HG02852 (cell line): ENCODE results near the gene USP30.
"Not testable (repeated sequence)": the region's sequence is repeated elsewhere in the genome, so short reads cannot be mapped to it uniquely, and the experiment has no call there.

ENCODE experiments used
- ATAC-seq: cut with Tn5 transposase; IDR thresholded peaks from one replicate; pipeline ENCODE4 v1.9.1; 2021; ENCODE audit warnings: mild to moderate bottlenecking, moderate library complexity; ENCODE audit not compliant: unreplicated experiment

The USP30 gene

DNA sequence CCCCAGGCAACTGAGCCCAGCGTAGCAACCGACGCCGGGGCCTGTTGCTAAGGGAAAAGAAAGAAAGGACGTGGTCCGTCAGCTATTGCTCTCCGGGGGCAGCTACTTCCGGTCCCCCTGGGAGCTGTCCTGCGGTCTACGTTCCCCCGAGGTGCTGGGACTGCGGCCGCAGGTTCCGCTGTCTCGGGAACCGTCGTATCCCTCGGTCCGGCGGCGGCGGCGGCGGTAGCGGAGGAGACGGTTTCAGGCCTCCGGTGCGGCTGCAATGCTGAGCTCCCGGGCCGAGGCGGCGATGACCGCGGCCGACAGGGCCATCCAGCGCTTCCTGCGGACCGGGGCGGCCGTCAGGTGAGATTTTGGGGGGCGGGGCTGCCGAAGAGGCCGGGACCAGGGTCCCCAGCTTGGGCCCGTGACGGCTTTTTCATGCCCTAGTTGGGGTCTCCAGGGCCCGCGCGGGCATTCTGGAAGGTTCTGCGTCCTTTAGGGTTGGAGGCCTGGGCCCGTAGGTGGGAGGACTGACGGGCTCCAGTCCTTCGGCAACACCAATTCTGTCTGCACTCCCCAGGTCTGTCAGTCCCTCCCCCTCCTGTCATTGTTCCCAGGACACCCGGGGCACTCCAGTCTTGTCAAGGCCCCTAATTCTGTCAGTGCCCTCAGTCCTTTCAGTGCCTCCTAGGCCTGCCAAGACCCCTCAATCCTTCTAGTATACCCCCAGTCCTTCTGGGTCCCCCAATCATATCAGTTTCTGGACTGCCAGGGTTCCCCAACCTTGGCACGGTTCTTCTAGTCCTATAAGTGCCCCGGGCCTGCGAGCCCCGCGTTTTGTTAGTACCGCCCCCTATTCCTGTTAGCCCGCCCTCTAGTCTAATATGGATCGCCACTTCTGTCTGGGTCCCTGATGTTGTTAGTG lies at the start of gene USP30:
Gene USP30 (plus strand): TSS at position 163 of the 910 bp plus-strand sequence. CDS start 103 bp downstream, at position 266.
- ATAC-seq: peak; percentile 80

- no peak for ATAC-seq
Measured at GRCh38 chr12:109004017-109004416, 48.4 kb upstream of the USP30 start.

DNA sequence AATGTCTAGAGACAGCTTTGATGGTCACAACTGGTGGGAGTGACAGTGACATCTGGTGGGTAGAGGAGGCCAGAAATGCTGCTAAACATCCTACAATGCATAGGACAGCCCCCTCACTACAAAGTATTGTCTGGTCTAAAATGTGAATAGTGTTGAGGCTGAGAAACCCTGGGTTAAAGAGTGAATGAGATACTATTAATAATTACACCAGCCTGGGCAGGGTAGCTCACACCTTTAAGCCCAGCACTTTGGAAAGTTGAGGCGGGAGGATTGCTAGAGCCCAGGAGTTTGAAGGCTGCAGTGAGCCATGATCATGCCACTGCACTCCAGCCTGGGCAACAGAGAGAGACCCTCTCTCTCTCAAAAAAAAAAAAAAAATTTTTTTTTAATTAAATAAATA lies 42.6 kb upstream of the USP30 start:
- ATAC-seq: no peak

DNA sequence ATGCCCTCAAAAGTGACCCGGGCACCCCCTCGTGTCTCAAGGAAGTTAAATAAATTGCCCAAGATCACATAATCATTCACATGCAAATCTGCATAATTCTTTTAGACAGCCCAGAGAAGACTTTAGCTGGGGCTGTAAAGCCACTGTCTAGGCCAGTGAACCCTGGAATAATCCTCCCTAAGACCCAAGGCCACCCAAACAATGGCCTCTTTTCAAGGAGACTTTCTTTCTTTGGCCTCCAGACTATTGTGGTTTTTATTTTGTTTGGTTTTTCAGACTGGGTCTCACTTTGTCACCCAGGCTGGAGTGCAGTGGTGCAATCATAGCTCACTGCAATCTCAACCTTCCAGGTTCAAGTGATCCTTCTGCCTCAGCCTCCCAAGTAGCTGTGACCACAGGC lies 42.1 kb upstream of the USP30 start:
- ATAC-seq: no peak

- ATAC-seq: no peak
Measured at GRCh38 chr12:109014984-109015765, 37.2 kb upstream of the USP30 start.

DNA sequence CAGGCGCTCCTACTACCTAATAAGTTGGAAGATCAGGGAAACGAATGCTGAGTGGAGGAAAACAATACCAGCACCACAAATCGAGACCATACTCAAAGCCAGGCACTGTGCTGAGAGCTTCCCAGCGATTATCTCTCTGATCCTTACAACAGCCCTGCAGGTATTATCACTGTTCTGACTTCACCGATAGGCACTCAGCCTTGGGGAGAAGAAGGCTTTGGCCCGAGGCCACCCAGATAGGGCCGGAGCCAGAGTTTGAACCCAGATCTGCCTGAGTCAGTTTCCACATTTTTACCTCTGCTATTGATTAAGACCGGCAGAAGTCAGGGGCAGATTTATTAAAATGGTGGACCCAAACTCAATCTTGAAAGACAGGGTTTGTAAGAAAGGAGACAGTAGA lies 36.4 kb upstream of the USP30 start:
- ATAC-seq: no peak

GRCh38 chr12:109016978-109017377 lies 35.4 kb upstream of the USP30 start:
- no peak for ATAC-seq

GRCh38 chr12:109018296-109018695 lies 34.1 kb upstream of the USP30 start:
- no peak for ATAC-seq

DNA sequence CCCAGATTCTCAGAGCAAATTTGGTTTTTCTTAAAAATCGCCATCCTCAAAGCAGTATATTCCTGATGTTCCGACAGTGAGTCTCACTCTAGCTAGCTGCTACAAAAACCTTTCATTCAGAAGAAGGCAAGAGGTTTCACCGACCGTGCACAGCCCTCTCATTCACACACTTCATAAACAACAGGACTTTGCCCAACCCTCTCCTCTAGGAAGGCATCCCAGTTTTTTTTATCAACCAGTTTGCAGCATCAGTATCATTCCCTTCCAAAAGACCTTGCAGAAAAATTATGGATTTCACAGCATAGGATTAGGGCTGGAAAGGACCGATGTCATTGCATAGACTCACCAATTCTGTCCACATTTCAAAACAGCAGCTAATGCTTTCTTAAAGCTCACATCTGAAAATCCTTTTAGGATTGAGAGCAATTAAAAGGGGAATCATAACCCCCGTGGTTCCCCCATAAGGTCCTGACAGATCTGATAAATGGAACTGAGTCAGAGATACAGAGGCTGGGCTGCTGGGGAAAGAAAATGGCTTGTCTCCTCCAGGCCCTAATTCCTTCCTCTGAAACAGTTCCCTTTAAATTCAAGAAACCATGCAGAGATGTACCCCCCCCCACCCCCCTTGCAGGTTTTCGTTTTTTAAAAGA lies 32.1 kb upstream of the USP30 start:
- ATAC-seq: no peak

DNA sequence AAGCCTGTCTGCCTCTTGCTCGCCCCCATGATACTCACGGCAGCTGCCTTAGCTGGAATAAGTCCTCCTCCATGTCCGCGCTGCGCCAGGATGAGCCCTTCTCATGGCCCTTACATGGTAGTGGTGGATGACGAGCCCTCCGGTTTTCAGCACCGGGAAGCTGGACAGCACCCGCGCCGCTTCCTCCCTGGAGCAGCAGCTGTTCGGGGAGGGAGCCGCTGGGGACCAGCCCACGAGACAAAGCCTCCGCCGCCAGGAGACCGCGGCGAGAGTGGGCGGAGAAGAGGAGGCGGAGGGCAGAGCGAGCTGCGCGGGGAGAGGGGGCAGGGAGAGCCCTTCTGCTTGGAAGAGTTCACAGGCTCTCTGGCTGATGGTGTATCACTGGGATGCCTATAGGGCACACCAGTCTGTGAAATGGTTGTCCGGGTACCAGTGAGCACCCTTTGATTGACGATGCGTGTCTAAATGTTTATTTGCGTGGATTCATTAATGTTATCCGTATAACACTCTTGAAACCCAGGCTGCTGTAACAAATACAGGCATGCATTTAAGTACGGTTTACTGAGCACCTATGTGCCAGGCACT lies 31.5 kb upstream of the USP30 start, which contains the start of gene SVOP:
Gene SVOP (minus strand): TSS at position 273 of the 585 bp plus-strand sequence. CDS start 200 bp downstream, at position 73.
- no peak for ATAC-seq

GRCh38 chr12:109027767-109028166 lies 24.6 kb upstream of the USP30 start:
- ATAC-seq: no peak

DNA sequence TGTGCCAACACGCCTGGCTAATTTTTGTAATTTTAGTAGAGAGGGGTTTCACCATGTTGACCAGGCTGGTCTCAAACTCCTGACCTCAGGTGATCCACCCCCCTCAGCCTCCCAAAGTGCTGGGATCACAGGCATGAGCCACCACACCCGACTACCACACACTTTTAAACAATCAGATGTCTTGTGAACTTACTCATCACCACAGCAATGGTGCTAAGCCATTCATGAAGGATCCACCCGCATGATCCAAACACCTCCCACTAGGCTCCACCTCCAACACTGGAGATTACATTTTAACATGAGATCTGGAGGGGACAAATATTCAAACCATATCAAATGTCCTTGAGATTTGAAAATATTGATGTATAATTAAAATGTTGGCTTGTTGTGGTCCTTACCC lies 23.8 kb upstream of the USP30 start:
- ATAC-seq: not testable (repeated sequence)

DNA sequence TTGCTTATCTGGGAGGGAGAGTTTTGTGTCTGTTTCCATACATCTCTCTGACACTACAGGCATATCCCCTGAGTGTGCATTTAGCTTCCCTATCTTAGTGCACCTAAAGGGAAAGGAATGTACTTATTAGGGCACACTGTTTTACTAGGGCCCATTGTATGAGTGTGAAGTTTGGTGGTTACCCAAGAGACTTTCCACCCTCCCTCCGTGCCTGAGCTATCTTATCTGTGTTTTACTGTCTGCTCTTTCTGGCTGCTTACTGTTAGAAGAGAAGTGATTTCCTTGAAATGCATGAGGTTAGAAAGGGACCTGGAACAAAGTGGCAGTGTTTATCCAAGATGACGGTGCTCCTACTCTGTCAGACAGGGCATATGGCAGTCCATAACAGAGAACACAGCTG lies 23.0 kb upstream of the USP30 start:
- no peak for ATAC-seq

DNA sequence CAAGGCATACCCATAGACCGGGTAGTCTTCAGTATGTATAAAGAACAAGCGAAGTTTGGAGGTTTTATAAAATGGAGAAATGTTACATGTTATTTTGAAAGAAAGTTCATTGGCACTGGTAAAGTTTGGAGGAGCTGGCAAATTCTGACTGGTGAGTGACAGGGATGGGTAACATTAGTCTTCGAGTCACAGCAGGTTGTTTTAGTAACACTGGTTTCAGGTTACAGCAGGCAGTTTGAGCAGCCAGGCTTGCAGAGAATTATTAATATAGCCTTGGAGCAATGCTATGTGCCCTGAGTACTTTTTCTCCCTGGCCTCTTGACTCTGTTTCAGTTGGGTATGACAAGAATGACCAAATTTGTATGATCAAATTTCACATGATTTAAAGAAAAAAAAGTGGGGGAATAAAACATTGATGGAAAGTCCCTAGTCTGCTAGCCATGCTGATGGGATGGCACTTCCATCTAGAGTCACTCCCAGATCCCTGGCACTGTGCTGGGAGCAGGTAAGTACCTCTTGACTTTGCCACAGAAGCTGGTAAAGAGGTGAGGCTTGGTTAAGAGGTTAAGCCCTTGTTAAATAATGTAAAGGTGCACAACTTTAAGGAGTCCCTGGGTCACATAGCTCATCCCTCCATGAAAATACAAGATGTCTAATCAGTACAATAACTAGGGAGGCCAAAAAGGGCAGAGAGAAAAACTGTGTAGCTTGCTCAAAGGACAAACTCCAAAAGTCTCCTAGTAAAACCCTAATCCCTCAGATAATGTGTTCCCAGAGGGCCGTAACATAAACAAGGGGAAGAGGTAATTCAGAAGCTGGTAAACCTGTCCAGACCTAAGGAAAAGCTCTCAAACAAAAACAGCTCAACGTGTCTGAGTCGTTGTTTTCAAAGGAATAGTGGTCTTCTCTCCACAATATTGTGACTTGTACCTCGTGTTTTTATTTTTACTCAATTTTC lies 18.9 kb upstream of the USP30 start:
- ATAC-seq: no peak

- no peak for ATAC-seq
Measured at GRCh38 chr12:109036975-109037374, 15.4 kb upstream of the USP30 start.

GRCh38 chr12:109044241-109044640 lies 8.1 kb upstream of the USP30 start:
- ATAC-seq: no peak

- ATAC-seq: no peak
Measured at GRCh38 chr12:109047081-109047805, 5.1 kb upstream of the USP30 start.

- not testable (repeated sequence) for ATAC-seq
Measured at GRCh38 chr12:109048706-109049105, 3.7 kb upstream of the USP30 start.

DNA sequence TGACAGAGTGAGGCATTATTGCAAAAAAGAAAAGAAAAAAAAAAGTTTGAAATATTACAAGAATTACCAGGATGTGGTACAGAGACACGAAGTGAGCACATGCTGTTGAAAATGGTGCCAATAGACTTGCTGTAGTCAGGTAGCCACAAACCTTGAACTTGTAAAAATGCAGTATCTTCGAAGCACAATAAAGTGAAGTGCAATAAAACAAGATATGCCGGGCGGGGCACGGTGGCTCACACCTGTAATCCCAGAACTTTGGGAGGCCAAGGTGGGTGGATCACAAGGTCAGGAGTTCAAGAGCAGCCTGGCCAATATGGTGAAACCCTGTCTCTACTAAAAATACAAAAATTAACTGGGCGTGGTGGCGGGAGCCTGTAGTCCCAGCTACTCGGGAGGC lies 2.6 kb upstream of the USP30 start:
- ATAC-seq: not testable (repeated sequence)
